ENCODE results near the gene ADM2. TPM values are rescaled to one million over a fixed set of nuclear protein-coding genes. Genes with fewer than 3 reads are reported as not detected.

Gene ADM2
- total and polyA plus RNA-seq, 2 experiments from 2014 or later, result 0.10 to 0.39 TPM

DNA sequence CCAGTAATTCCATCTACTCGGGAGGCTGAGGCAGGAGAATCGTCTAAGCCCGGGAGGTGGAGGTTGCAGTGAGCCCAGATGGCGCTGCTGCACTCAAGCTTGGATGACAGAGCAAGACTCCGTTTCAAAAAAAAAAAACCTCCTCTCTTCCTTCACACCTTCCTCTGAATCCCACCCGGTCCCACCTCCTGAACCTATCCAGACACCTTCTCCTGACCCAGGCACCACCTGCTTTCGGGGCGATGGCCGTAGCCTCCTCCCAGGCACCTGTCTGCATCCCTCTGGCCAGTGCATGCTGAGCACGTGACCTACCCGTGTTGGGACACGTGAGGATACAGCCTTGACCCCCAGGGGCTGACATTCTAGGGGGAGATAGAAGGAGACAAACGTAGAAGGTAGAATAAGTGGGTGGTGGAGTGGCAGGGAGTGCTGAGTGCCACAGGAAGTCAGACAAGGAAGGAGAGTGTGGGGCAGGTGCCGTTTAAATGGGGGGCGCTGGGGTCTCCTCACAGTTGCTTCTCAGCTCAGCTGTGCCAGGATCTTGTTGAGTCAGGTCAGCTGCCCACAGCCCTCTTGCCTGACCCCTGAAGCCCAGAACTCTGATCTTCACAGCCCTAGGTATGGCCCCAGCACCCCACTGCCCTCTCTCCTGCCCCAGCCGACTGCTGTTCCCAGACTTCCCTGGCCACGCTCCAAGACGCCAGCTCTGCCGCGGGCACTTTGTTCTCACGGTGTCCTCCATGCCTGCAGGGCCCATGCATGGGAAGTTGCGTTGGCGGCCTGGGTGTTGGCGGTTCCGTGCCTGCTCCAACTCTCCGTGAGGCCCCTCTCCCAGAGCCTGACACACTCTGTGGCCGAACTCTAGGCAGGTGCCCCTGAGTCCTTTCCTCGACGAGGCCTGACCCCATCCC, 4.1 kb downstream of the ADM2 start:
- no peak for DNase-seq (ENCODE audit: low read depth in 1 of 2, low spot score in 1 of 2)
- no peaks in the 10 kb centered on the region for H3K36me3 ChIP-seq
- no peaks in the 10 kb centered on the region for H3K9me3 ChIP-seq (ENCODE audit: low read depth)
- no peak overlapping the region for H3K4me3 ChIP-seq
- no peaks in the 10 kb centered on the region for H3K4me1 ChIP-seq (ENCODE audit: low read depth)
- H3K27ac ChIP-seq, result no peak overlapping the region
- TF ChIP-seq, protein P1, sequence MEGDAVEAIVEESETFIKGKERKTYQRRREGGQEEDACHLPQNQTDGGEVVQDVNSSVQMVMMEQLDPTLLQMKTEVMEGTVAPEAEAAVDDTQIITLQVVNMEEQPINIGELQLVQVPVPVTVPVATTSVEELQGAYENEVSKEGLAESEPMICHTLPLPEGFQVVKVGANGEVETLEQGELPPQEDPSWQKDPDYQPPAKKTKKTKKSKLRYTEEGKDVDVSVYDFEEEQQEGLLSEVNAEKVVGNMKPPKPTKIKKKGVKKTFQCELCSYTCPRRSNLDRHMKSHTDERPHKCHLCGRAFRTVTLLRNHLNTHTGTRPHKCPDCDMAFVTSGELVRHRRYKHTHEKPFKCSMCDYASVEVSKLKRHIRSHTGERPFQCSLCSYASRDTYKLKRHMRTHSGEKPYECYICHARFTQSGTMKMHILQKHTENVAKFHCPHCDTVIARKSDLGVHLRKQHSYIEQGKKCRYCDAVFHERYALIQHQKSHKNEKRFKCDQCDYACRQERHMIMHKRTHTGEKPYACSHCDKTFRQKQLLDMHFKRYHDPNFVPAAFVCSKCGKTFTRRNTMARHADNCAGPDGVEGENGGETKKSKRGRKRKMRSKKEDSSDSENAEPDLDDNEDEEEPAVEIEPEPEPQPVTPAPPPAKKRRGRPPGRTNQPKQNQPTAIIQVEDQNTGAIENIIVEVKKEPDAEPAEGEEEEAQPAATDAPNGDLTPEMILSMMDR (IDR thresholded peaks at IDR 0.05; ENCODE audit: low read depth, low read length), result no peak
- H3K27me3 ChIP-seq, result peaks cover 28% of the 10 kb centered on the region

DNA sequence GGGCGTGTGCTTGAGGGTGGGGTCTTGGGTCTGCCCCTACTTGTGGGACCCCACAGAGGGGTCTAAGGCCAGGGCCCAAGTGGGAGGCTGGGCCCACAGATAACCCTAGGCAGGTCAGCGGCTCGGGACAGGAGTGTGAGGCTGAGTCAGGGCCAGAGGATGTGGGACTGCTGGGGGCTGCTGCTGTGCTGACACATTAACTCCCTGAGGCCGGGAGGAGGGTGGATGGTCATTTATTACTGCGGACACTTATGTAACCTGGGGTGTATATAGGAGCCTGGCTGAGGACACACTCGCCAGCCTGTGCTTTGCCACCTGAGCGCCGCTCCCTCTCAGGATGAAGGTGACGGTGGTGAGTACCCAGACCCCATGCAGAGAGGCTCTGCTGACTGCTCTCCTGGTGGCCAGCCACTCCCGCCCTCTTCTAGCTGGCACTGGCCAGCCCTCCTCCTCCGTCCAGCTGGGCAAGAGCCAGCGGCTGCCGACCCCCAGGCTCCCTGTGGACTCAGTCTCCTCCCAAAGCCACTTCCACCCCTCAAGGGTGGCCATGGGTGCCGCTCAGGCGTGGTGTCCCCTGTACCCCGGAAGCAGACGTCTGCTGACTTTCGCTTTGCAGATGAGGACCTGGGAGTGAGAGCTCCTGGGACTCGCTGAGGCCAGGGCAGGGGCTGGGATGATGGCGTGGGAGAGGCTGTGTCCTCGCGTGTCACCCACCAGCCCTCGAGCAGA, 5.4 kb downstream of the ADM2 start, which contains the start of gene MIOX:
MIOX (plus strand) TSS at position 299 of the 729 bp plus-strand sequence; CDS start at position 338, 39 bp downstream.
- Histone ChIP-seq H3K4me3 (no peak within 1 kb of the TSS), H3K36me3 (no peaks in the 10 kb centered on the region), H3K9me3 (ENCODE audit: low read depth) (no peaks in the 10 kb centered on the region), H3K4me1 (ENCODE audit: low read depth) (no peaks in the 10 kb centered on the region), H3K27me3 (peaks cover 15% of the 10 kb centered on the region), H3K27ac (no peak within 1 kb of the TSS)
- TF ChIP-seq, protein P1 (IDR thresholded peaks at IDR 0.05; ENCODE audit: low read depth, low read length), result no peak
- no peak for DNase-seq (ENCODE audit: low read depth in 1 of 2, low spot score in 1 of 2)

DNA sequence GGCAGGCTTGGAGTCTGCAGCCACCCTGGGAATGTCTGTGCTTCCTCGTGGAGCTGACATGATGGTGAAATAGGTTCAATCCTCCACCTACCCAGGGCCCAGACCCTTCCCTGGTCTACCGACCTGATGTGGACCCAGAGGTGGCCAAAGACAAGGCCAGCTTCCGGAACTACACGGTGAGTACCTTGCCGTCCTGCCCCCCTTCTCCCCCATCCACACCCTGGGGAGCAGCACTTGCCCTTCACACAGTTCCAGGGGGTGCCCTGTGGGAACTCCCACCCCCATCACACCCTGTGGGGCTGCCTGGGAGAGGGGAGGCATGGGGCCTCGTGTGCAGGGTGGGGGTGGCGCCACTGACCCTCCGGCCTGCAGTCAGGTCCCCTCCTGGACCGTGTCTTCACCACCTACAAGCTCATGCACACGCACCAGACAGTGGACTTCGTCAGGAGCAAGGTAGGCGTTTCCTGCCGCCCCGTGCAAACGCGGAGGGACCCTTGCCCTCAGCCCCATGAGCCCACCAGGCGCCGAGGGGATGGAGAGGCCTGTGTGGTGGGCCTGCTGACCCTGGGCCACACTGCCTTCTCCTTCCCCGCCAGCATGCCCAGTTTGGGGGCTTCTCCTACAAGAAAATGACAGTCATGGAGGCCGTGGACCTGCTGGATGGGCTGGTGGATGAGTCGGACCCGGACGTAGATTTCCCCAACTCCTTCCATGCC, 6.1 kb downstream of the ADM2 start:
- Histone ChIP-seq H3K4me1 (ENCODE audit: low read depth) (no peaks in the 10 kb centered on the region), H3K27me3 (peaks cover 8% of the 10 kb centered on the region), H3K9me3 (ENCODE audit: low read depth) (no peaks in the 10 kb centered on the region), H3K27ac (no peak overlapping the region), H3K4me3 (no peak overlapping the region), H3K36me3 (no peaks in the 10 kb centered on the region)
- no peak for DNase-seq (ENCODE audit: low read depth in 1 of 2, low spot score in 1 of 2)
- TF ChIP-seq, protein P1 (IDR thresholded peaks at IDR 0.05; ENCODE audit: low read depth, low read length), result no peak

DNA sequence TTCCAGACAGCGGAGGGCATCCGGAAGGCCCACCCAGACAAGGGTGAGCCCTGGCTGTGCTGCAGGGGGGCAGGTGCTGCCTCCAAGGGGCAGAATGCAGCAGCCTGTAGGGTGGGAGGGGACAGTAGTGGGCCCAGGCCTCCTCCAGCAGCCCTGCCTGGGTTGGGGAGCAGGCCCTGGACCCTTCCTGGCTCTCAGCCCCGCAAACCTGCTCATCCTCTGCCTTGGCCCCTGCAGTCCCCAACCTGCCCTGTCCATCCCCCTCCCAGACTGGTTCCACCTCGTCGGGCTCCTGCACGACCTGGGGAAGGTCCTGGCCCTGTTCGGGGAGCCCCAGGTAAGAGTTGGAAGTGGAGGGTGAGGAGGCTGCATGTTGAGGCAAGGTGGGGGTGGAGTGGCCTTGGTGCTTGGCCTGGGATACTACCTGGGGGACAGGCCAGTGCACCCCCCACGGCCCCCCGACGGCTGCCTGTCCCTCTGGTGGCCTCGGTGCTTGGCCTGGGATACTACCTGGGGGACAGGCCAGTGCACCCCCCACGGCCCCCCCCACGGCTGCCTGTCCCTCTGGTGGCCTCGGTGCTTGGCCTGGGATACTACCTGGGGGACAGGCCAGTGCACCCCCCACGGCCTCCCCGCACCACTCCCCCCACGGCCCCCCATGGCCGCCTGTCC, 6.8 kb downstream of the ADM2 start:
- H3K36me3 ChIP-seq, result no peaks in the 10 kb centered on the region
- TF ChIP-seq, protein P1 (IDR thresholded peaks at IDR 0.05; ENCODE audit: low read depth, low read length), result no peak
- no peak overlapping the region for H3K4me3 ChIP-seq
- peaks cover 1% of the 10 kb centered on the region for H3K27me3 ChIP-seq
- no peaks in the 10 kb centered on the region for H3K9me3 ChIP-seq (ENCODE audit: low read depth)
- no peaks in the 10 kb centered on the region for H3K4me1 ChIP-seq (ENCODE audit: low read depth)
- H3K27ac ChIP-seq, result no peak overlapping the region
- DNase-seq (ENCODE audit: low read depth in 1 of 2, low spot score in 1 of 2), result no peak

DNA sequence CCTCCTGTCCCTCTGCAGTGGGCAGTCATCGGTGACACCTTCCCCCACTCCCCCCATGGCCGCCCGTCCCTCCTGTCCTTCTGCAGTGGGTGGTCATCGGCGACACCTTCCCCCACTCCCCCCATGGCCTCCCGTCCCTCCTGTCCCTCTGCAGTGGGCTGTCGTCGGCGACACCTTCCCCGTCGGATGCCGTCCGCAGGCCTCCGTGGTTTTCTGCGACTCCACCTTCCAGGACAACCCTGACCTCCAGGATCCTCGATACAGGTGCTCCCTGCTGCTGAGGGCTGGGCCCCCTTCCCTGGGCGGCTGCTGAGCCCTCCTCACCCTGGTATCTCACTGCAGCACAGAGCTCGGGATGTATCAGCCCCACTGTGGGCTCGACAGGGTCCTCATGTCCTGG, 7.5 kb downstream of the ADM2 start:
- no peaks in the 10 kb centered on the region for H3K4me1 ChIP-seq (ENCODE audit: low read depth)
- TF ChIP-seq, protein P1 (IDR thresholded peaks at IDR 0.05; ENCODE audit: low read depth, low read length), result no peak
- no peaks in the 10 kb centered on the region for H3K9me3 ChIP-seq (ENCODE audit: low read depth)
- H3K4me3 ChIP-seq, result no peak overlapping the region
- H3K27me3 ChIP-seq, result no peaks in the 10 kb centered on the region
- no peak for DNase-seq (ENCODE audit: low read depth in 1 of 2, low spot score in 1 of 2)
- no peaks in the 10 kb centered on the region for H3K36me3 ChIP-seq
- no peak overlapping the region for H3K27ac ChIP-seq

Data from cardiac muscle cell (in vitro differentiated cells and primary cell).